ENCODE results near the gene KLHL29. TPM values are rescaled to one million over a fixed set of nuclear protein-coding genes. Genes with fewer than 3 reads are reported as not detected.

Gene KLHL29
- total RNA-seq, 4 donors from 2014 or later, result 4.8 to 17.0 (median 10.5) TPM

DNA sequence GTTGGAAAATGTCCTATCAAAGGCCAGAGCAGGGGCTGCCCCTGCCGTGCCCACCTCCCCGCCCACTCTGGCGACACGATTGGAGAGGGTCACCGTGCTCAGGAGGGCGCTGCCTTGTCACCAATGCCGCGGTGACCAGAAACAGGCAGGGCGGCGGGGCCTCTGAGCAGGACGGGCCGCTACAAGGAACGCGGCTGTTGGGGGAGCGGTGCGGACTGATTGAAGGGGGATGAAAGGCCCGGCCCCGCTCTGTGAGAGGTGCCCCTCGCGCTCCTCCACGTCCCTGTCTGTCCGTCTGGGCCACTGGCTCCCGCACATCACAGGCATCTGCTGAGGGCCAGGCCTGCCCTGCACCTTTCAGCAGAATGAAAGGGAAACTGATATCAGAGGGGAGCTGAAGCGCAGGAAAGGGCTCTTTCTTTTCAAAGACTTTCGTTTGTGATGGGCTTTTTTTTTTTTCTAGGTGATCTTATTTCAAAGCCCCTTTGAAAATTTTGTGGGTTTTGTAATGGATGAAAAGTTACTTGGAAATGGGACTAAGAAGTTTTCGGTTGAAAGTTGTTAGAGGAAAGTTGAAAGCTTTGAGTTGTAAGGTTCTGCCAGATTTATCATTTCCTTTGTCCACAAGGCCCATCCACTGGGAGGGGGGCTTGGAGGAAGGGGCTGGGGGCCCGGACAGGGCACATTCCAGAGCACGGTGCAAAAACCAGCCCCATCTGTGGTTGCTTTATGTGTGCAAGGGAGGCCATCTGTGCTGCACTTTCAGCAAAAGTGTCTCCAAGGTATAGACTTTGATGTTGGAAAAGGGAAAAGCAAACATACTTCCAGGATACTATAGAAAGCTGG, 244.2 kb downstream of the KLHL29 start:
- TF ChIP-seq, protein P1, sequence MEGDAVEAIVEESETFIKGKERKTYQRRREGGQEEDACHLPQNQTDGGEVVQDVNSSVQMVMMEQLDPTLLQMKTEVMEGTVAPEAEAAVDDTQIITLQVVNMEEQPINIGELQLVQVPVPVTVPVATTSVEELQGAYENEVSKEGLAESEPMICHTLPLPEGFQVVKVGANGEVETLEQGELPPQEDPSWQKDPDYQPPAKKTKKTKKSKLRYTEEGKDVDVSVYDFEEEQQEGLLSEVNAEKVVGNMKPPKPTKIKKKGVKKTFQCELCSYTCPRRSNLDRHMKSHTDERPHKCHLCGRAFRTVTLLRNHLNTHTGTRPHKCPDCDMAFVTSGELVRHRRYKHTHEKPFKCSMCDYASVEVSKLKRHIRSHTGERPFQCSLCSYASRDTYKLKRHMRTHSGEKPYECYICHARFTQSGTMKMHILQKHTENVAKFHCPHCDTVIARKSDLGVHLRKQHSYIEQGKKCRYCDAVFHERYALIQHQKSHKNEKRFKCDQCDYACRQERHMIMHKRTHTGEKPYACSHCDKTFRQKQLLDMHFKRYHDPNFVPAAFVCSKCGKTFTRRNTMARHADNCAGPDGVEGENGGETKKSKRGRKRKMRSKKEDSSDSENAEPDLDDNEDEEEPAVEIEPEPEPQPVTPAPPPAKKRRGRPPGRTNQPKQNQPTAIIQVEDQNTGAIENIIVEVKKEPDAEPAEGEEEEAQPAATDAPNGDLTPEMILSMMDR (IDR thresholded peaks at IDR 0.05), result no peak
- no peak for TF ChIP-seq POLR2A (IDR thresholded peaks at IDR 0.05)
- H3K4me1 ChIP-seq, result no peaks in the 10 kb centered on the region
- no peaks in the 10 kb centered on the region for H3K36me3 ChIP-seq
- no peak overlapping the region for H3K4me3 ChIP-seq
- no peak for DNase-seq
- no peak overlapping the region for H3K27ac ChIP-seq
- no peaks in the 10 kb centered on the region for H3K9me3 ChIP-seq
- intact Hi-C loops (cut with DNase I; ENCODE audit: low total_unique reads), result no loop called here
- no peaks in the 10 kb centered on the region for H3K27me3 ChIP-seq

GRCh38 chr2:23629772-23630480, 244.9 kb downstream of the KLHL29 start:
- intact Hi-C loops (cut with DNase I; ENCODE audit: low total_unique reads), result no loop called here
- Histone ChIP-seq H3K27me3 (no peaks in the 10 kb centered on the region), H3K9me3 (no peaks in the 10 kb centered on the region), H3K4me3 (no peak overlapping the region), H3K36me3 (no peaks in the 10 kb centered on the region), H3K4me1 (no peaks in the 10 kb centered on the region), H3K27ac (no peak overlapping the region)
- no peak for TF ChIP-seq POLR2A (IDR thresholded peaks at IDR 0.05)
- TF ChIP-seq, protein P1 (IDR thresholded peaks at IDR 0.05), result no peak
- DNase-seq, result no peak

DNA sequence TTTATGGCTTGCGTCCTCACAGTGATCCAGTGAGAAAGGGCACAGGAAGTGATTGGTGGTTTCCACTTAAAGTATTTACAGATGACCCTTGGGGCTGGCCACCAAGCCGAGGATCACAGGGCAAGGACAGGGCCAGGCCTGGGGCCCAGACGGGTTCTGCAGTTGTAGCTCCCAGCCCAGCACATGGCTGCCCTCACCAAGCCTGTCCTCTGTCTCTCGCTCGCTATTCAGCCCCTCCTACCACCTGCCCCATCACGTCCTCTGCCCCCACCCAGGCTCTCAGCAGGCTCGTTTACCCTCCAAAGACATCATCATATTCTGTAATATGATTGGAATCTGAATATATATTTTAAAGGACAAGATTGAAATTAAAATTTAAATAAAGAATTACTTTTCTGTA, 246.0 kb downstream of the KLHL29 start:
- H3K9me3 ChIP-seq, result no peaks in the 10 kb centered on the region
- intact Hi-C loops (cut with DNase I; ENCODE audit: low total_unique reads), result no loop called here
- DNase-seq, result no peak
- no peak overlapping the region for H3K27ac ChIP-seq
- TF ChIP-seq, protein P1 (IDR thresholded peaks at IDR 0.05), result no peak
- no peak for TF ChIP-seq POLR2A (IDR thresholded peaks at IDR 0.05)
- H3K4me3 ChIP-seq, result no peak overlapping the region
- no peaks in the 10 kb centered on the region for H3K27me3 ChIP-seq
- H3K4me1 ChIP-seq, result no peaks in the 10 kb centered on the region
- no peaks in the 10 kb centered on the region for H3K36me3 ChIP-seq

DNA sequence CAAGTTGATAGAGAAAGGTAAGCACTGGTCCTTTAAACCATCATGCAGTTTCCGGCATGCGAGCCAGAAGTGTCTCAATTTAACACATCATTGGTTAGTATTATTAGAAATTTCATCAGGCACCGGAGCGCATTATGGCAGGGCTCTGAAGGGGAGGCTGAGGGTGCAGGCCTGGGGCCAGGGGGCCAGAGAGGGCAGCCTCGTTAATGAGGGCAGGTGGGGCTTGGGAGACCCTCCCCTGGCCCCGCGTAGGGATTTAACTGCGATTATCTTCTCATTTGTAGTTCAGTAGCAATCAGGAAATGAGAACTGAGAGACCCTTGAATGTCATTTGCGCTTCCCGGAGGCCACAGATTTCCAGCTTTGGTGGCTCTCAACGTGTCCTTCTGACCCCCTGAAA, 246.4 kb downstream of the KLHL29 start:
- Histone ChIP-seq H3K36me3 (no peaks in the 10 kb centered on the region), H3K27ac (no peak overlapping the region), H3K4me1 (peaks cover 0 to under 1% of the 10 kb centered on the region in 2 donors), H3K4me3 (no peak overlapping the region), H3K27me3 (no peaks in the 10 kb centered on the region), H3K9me3 (no peaks in the 10 kb centered on the region)
- no peak for DNase-seq
- TF ChIP-seq POLR2A (IDR thresholded peaks at IDR 0.05), result no peak
- TF ChIP-seq, protein P1 (IDR thresholded peaks at IDR 0.05), result no peak
- intact Hi-C loops (cut with DNase I; ENCODE audit: low total_unique reads), result no loop called here

DNA sequence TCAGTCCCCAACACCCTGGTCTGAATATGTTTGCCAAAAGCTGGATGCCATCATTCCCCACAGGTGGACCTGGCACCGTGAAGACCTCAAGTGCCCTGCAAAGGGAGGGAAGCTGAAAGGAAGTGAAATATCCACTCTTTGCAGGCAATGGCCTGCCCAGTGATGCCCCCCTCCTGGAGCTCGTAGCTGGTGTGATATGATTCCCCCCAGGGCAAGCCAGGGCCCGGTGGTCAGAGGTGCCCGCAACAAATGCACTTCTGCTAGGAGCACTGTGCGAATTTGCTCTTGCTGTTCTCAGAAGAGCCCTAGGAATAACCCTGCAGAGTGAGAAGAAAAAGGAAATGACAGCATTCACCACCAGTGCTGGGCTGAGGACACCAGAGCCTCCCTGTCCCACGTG, 247.4 kb downstream of the KLHL29 start:
- Histone ChIP-seq H3K4me1 (peaks cover 3 to 10% of the 10 kb centered on the region in 2 donors), H3K4me3 (no peak overlapping the region), H3K36me3 (no peaks in the 10 kb centered on the region), H3K9me3 (no peaks in the 10 kb centered on the region), H3K27ac (no peak overlapping the region), H3K27me3 (no peaks in the 10 kb centered on the region)
- TF ChIP-seq POLR2A (IDR thresholded peaks at IDR 0.05), result no peak
- TF ChIP-seq, protein P1 (IDR thresholded peaks at IDR 0.05), result no peak
- intact Hi-C loops (cut with DNase I; ENCODE audit: low total_unique reads), result no loop called here
- DNase-seq, result no peak
